PC-9 (cell line): ENCODE results near the gene ABCC12.

ENCODE experiments used
- CTCF ChIP-seq: fragments of 200-600 bp; sonication (generic); conservative IDR thresholded peaks from 2 replicates; pipeline ENCODE4 v1.6.1; 2017; ENCODE audit warnings: mixed run types, antibody characterized with exemption, mild to moderate bottlenecking, moderate library complexity
- EZH2 ChIP-seq: fragments of 200-600 bp; sonication (generic); IDR thresholded peaks from 2 replicates; pipeline ENCODE4 v1.8.0; 2017; ENCODE audit warnings: antibody characterized with exemption, low read depth

GRCh38 chr16:48146131-48146530 is 9.7 kb downstream of the ABCC12 start:
- TF ChIP-seq EZH2: no peak
- TF ChIP-seq CTCF: no peak
